GM19452 (cell line): Measurements from ENCODE around the gene KRTAP4-9.
"Not testable (repeated sequence)": the region's sequence is repeated elsewhere in the genome, so short reads cannot be mapped to it uniquely, and the experiment has no call there.

ENCODE experiments used
- ATAC-seq: cut with Tn5 transposase; IDR thresholded peaks from one replicate; pipeline ENCODE4 v1.9.1; 2021; ENCODE audit not compliant: unreplicated experiment

The KRTAP4-9 gene

DNA sequence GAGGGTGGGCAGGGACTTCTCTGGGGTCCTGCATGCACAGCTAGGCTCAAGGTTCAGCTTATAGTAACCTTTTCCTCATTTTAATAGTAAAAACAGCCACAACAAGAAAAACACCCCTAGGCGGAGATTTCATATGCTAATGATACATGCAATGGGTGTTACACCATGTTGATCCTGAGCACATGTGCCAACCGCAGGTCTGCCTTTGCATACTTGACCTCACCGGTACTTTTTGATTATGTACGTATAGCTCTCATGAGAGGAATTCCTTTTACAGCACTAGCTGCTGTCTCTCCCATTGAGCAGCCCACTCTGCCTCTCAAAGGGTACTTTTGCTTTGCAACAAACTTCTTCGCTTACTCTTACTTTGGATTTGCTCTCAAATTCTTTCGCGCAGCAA is 9.1 kb upstream of the KRTAP4-9 start:
- no peak for ATAC-seq

GRCh38 chr17:41098042-41098441 is 7.1 kb upstream of the KRTAP4-9 start, which contains the start of gene KRTAP4-8:
KRTAP4-8 (minus strand) TSS chr17:41098142; CDS start chr17:41098084, 58 bp downstream.
- no peak for ATAC-seq

DNA sequence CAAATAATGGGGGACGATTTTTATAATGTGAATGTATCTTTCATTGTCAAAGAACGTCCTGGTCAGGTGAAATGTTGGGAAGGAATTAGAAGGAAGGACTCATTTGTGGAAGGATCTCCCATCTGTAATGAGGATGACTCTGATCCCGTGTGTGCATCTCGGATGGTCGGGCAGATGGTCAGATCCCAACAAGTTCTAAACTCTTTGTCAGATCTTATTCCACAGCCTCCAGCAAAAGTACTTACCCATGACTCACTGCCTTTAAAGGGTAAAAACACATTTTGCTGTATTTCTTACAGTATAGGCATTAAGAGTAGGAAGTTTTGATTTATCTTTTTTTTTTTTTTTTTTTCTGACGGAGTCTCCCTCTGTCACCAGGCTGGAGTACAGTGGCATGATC is 6.7 kb upstream of the KRTAP4-9 start:
- ATAC-seq: no peak

DNA sequence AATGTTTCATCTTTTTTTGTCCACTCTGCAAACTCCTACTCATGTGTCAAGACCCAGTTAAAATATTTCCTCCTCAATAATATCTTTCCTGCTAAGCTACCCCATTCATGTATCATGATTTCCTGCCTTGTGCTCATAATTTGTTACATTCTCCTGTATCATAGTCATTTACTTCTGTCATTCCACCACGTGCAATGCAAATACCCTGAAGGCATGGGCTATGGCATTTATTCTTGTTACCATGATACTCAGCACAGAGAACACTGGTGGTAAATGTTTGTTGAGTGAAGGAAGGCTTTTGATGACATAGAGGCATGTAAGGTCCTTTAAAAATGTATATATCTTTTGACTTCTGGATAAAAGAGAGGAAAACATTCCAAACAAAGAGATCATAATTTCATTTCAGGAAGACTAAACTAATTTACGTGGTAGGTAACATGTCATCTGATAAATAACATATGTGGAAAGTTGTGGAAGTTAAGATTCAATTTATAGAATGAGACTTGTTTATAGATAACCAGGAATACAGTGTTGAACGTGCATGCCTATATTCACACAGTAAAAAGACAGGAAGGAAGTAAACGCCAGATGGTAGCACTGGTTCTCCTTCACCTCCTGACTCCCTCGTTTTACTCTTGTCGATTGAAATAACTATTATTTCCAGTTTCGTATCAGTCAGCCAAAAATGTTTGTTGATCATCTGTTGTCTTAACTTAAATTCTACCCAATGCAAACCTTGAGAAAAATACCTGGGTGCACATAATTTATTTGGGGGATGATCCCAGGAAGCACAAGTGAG is 5.3 kb upstream of the KRTAP4-9 start:
- ATAC-seq: not testable (repeated sequence)

GRCh38 chr17:41101586-41102259 is 3.5 kb upstream of the KRTAP4-9 start, which contains the start of gene KRTAP4-16:
KRTAP4-16 (minus strand) TSS chr17:41102209; CDS start chr17:41102209, 0 bp downstream.
- no peak for ATAC-seq

- no peak for ATAC-seq
Observed at GRCh38 chr17:41103896-41104295, 1.3 kb upstream of the KRTAP4-9 start.

- not testable (repeated sequence) for ATAC-seq
Observed at GRCh38 chr17:41104386-41105038, 677 bp upstream of the KRTAP4-9 start.

DNA sequence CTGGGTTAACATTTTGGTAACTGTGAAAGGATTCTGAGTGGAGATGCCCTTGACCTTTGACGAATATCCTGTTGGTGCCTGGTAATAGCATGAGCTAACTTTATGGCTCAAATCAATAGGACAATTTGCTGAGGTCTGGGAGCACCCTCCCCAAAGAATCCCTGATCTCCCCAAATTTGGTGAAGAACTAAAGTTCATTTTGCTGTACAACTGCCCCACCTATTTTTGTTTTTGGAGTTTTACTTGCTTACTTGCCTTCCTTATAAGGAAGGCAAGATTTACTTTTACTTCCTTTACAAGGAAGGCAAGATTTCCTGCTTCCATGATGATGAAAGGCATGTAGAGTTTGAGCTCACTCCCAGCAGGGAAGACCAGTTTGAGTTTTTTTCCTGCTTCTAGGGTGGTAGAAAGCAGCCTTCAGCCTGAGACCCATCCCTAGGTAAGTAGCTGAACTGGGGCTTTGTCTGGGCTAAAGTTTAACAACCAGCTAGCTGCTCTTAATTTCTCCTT is 2.8 kb downstream of the KRTAP4-9 start:
- ATAC-seq: no peak

- not testable (repeated sequence) for ATAC-seq
Observed at GRCh38 chr17:41108728-41109386, 3.7 kb downstream of the KRTAP4-9 start.

DNA sequence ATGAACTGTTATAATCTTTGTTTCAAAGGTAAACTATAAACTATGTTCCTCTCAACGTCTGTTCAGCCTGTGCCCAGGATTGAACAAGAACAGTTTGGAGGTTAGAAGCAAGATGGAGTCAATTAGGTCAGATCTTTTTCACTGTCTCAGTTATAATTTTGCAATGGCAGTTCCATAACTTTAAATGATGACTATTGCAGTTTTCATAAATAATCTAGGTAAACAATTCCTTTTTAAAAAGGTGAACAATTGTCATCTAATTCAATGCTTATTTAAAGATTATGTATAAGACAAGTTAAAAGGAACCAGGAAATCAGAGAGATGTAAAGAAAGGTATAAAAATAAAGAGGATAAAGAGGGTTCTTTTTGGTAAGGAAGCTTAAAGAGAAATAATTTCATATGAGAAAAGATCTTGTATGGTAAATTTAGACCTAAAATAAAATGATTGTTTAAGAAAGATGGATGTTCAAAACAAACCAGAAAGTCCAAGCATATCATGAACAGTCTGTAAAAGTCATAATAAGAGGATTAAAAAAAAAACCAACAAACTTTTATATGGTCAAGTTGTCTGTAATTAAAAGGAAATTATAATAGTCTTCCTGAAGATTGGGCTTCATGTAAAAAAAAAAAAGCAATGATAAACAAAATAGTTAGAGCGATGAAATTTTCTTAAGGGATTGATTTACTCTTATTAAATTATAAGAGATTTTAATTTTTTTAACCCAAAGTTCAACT is 6.1 kb downstream of the KRTAP4-9 start:
- no peak for ATAC-seq

DNA sequence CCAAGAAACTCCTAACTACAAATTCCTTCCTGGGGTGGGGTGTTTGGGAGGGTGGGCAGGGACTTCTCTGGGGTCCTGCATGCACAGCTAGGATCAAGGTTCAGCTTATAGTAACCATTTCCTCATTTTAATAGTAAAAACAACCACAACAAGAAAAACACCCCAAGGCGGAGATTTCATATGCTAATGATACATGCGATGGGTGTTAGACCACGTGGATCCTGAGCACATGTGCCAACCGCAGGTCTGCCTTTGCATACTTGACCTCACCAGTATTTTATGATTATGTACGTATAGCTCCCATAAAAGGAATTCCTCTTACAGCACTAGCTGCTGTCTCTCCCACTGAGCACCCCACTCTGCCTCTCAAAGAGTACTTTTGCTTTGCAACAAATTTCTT is 11.1 kb downstream of the KRTAP4-9 start:
- no peak for ATAC-seq

- ATAC-seq: not testable (repeated sequence)
Observed at GRCh38 chr17:41117846-41118386, 12.7 kb downstream of the KRTAP4-9 start, which contains the start of gene KRTAP4-11. KRTAP4-11 (minus strand) TSS chr17:41118373; CDS start chr17:41118315, 58 bp downstream.

- no peak for ATAC-seq
Observed at GRCh38 chr17:41118721-41119120, 13.5 kb downstream of the KRTAP4-9 start.

GRCh38 chr17:41119696-41120690 is 14.8 kb downstream of the KRTAP4-9 start:
- ATAC-seq: not testable (repeated sequence)

GRCh38 chr17:41121742-41122141 is 16.6 kb downstream of the KRTAP4-9 start:
- ATAC-seq: no peak

DNA sequence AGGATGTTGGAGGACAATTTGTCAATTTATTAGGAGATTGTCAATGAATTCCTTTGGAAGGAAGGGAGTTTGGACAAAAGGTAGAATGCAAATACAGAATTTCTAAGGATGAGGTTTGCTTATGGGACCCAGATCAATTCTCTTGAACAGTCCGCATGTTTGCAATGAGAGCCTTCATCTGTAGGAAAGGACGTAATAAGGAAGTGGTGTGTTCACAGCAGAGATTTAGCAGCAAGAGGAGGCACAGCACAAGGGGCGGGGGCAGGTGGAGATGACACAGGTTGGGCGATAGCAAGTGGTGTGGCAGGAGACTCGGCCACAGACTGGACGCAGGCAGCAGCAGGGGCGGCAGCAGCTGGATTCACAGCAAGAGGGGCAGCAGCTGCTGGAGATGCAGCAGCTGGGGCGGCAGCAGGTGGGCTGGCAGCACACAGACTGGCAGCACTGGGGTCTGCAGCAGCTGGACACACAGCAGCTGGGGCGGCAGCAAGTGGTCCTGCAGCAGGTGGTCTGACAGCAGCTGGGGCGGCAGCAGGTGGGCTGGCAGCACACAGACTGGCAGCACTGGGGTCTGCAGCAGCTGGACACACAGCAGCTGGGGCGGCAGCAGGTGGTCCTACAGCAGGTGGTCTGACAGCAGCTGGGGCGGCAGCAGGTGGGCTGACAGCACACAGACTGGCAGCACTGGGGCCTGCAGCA is 18.3 kb downstream of the KRTAP4-9 start:
- ATAC-seq: not testable (repeated sequence)

DNA sequence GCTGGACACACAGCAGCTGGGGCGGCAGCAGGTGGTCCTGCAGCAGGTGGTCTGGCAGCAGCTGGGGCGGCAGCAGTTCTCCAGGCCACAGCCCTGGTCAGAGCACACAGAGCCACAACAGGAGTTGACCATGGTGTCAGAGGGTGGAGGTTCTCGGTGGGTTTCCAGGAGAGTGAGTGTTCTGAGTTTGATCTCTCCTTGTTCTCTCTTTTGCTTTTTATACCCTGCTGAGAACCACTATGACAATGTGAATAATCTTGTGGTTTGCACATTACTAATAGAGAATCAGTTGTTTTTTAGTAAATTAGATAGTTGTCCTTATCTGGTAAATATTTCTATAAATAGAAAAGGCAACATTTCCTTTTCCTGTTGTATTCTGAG is 18.8 kb downstream of the KRTAP4-9 start, which contains the start of gene KRTAP4-12:
Gene KRTAP4-12, minus strand, starts transcription at position 192 of the 381 bp plus-strand sequence. Its CDS starts 60 bp downstream, at position 132.
- ATAC-seq: not testable (repeated sequence)

DNA sequence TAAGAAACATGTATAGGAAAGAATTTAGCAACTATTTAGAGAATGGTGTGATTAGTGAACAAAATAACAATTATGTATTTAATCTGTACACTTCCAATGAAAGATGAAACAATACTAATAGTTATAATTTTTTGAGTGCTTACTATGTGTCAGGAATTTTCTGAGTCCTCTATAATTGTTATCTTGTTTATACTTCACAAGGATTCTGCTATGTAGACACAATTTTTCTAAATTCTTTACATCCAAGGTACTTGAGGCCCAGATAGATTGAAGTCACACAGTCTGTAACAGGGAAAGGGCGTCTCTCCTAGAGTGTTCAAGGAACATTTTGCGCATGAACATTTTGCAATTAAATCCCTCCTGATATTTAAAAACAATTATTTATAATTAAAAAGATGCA is 19.9 kb downstream of the KRTAP4-9 start:
- no peak for ATAC-seq
